Small intestine (tissue), 7 donors: ENCODE data around the gene CABP5. TPM values are rescaled to one million over a fixed set of nuclear protein-coding genes. Genes with fewer than 3 reads are reported as not detected.

Experiments
- DNase-seq, 2 donors: peaks; one replicate each; pipeline versions ENCODE4 v3.0.0 to v3.0.0-alpha.2; 2013
- FAIRE-seq: peaks from 2 replicates; lab custom pipeline; 2012; peaks lifted over from hg19 to GRCh38; lab: Jason Lieb, UNC
- H3K27ac ChIP-seq, 3 donors: one replicate each; pipeline ENCODE4 v1.5.1; 2013; ENCODE audit warnings: low read length in 2 of 3, mild to moderate bottlenecking in 2 of 3, control low read depth in 1 of 3, inconsistent platforms in 1 of 3, low read depth in 1 of 3, moderate library complexity in 1 of 3
- H3K27me3 ChIP-seq, 3 donors: one replicate each; pipeline ENCODE4 v1.6.1; 2013; ENCODE audit warnings: low read length in 3 of 3, inconsistent platforms in 1 of 3; ENCODE audit not compliant: control insufficient read depth in 3 of 3, insufficient read depth in 3 of 3
- H3K36me3 ChIP-seq, 3 donors: one replicate each; pipeline ENCODE4 v1.6.1; 2013; ENCODE audit warnings: low read length in 3 of 3, inconsistent platforms in 1 of 3, low read depth in 1 of 3, mild to moderate bottlenecking in 1 of 3, moderate library complexity in 1 of 3; ENCODE audit not compliant: control insufficient read depth in 3 of 3, insufficient read depth in 2 of 3
- H3K4me1 ChIP-seq, 3 donors: one replicate each; pipeline ENCODE4 v1.6.1; 2013; ENCODE audit warnings: low read length in 2 of 3, inconsistent platforms in 1 of 3, low read depth in 1 of 3, mild to moderate bottlenecking in 1 of 3, moderate library complexity in 1 of 3; ENCODE audit not compliant: control insufficient read depth in 3 of 3, insufficient read depth in 2 of 3
- H3K4me3 ChIP-seq, 3 donors: one replicate each; pipeline ENCODE4 v1.5.1; 2013; ENCODE audit warnings: low read length in 3 of 3, control low read depth in 1 of 3, inconsistent platforms in 1 of 3, low read depth in 1 of 3, mild to moderate bottlenecking in 1 of 3, moderate library complexity in 1 of 3
- H3K9me3 ChIP-seq, 2 donors: one replicate each; pipeline ENCODE4 v1.6.1; 2013; ENCODE audit warnings: low read depth in 1 of 2, low read length in 1 of 2; ENCODE audit not compliant: control insufficient read depth in 2 of 2, insufficient read depth in 1 of 2
- WGBS, 3 donors: extraction: QIAGEN DNeasy Blood & Tissue Kit; methylation state at CpG; one replicate each; pipeline ENCODE4 v1.1.7; 2013; 5-methylcytosine and 5-hydroxymethylcytosine counted together
- polyA plus RNA-seq, 4 donors: library from polyadenylated mRNA; stranded (reverse) in 3 of 4; unstranded in 1 of 4; fragments of 200-250 nt in 3 of 4; fragments of 120-200 nt in 1 of 4; gene quantifications; one replicate each; pipeline versions ENCODE4 v1.2.1 to v1.2.3, GENCODE V29; 2013
- donor health status: healthy with polysubstance abuse.
- donor health status: control.
- donor health status: control.
- donor health status: Bipolar disorder and iron deficiency.
- donor health status: healthy.

CABP5 gene
- polyA plus RNA-seq, 4 donors: not detected

- Histone ChIP-seq H3K9me3 (peaks cover 0 to 5% of the 10 kb centered on the region in 2 donors), H3K27ac (no peak overlapping the region), H3K27me3 (no peaks in the 10 kb centered on the region), H3K36me3 (no peaks in the 10 kb centered on the region), H3K4me1 (no peaks in the 10 kb centered on the region), H3K4me3 (no peak overlapping the region)
- WGBS, 3 donors: 74 to 81% (median 77%) methylated on average over 10 of the region's 10 CpGs
- DNase-seq (no peak), FAIRE-seq (no peak)
Measured at GRCh38 chr19:48051335-48052033, 7.6 kb upstream of the CABP5 start.

- no peaks in the 10 kb centered on the region for H3K4me1 ChIP-seq
- H3K4me3 ChIP-seq: no peak overlapping the region
- DNase-seq: no peak
- peaks cover 0 to 3% of the 10 kb centered on the region in 2 donors for H3K9me3 ChIP-seq
- H3K27ac ChIP-seq: no peak overlapping the region
- 84 to 93% (median 87%) methylated on average over 5 of the region's 5 CpGs for WGBS, 3 donors
- no peaks in the 10 kb centered on the region for H3K36me3 ChIP-seq
- no peak for FAIRE-seq
- peaks cover 0 to 8% (median 0%) of the 10 kb centered on the region in 3 donors for H3K27me3 ChIP-seq
Measured at GRCh38 chr19:48044561-48044960, 682 bp upstream of the CABP5 start.

- no peak for FAIRE-seq
- 33 to 57% (median 46%) methylated on average over 2 of the region's 2 CpGs for WGBS, 3 donors
- H3K4me3 ChIP-seq: no peak overlapping the region
Measured at GRCh38 chr19:48041877-48042580, 1.9 kb downstream of the CABP5 start.

GRCh38 chr19:48036765-48037164 lies 7.1 kb downstream of the CABP5 start:
- WGBS, 3 donors: 75 to 90% (median 88%) methylated on average over 2 of the region's 2 CpGs
- Histone ChIP-seq H3K4me1 (no peaks in the 10 kb centered on the region), H3K4me3 (no peak overlapping the region), H3K36me3 (no peaks in the 10 kb centered on the region), H3K27ac (no peak overlapping the region), H3K9me3 (no peaks in the 10 kb centered on the region), H3K27me3 (peaks cover 0 to 11% (median 0%) of the 10 kb centered on the region in 3 donors)
- no peak for DNase-seq
- FAIRE-seq: no peak

More at GRCh38 chr19:48041877-48042580, 1.9 kb downstream of the CABP5 start:
- H3K4me1 ChIP-seq: no peaks in the 10 kb centered on the region
- no peak overlapping the region for H3K27ac ChIP-seq
- no peak for DNase-seq
- H3K36me3 ChIP-seq: no peaks in the 10 kb centered on the region
- H3K9me3 ChIP-seq: no peaks in the 10 kb centered on the region
- H3K27me3 ChIP-seq: peaks cover 0 to 11% (median 0%) of the 10 kb centered on the region in 3 donors

- H3K4me1 ChIP-seq: no peaks in the 10 kb centered on the region
- no peaks in the 10 kb centered on the region for H3K27me3 ChIP-seq
- no peaks in the 10 kb centered on the region for H3K9me3 ChIP-seq
- WGBS, 3 donors: 72 to 76% (median 72%) methylated on average over 5 of the region's 5 CpGs
- H3K4me3 ChIP-seq: no peak overlapping the region
- H3K27ac ChIP-seq: no peak overlapping the region
- FAIRE-seq (no peak), DNase-seq (no peak)
- no peaks in the 10 kb centered on the region for H3K36me3 ChIP-seq
Measured at GRCh38 chr19:48033604-48034003, 10.3 kb downstream of the CABP5 start.

GRCh38 chr19:48030073-48030472 lies 13.8 kb downstream of the CABP5 start:
- Histone ChIP-seq H3K36me3 (no peaks in the 10 kb centered on the region), H3K9me3 (no peaks in the 10 kb centered on the region), H3K27me3 (peaks cover 0 to 4% (median 3%) of the 10 kb centered on the region in 3 donors), H3K4me3 (no peak overlapping the region), H3K27ac (no peak overlapping the region), H3K4me1 (no peaks in the 10 kb centered on the region)
- DNase-seq (no peak), FAIRE-seq (no peak)
- 68 to 72% (median 72%) methylated on average over 10 of the region's 10 CpGs for WGBS, 3 donors

GRCh38 chr19:48029431-48029830 lies 14.4 kb downstream of the CABP5 start:
- no peaks in the 10 kb centered on the region for H3K9me3 ChIP-seq
- no peak overlapping the region for H3K4me3 ChIP-seq
- H3K27me3 ChIP-seq: peaks cover 0 to 4% (median 3%) of the 10 kb centered on the region in 3 donors
- H3K4me1 ChIP-seq: no peaks in the 10 kb centered on the region
- DNase-seq: no peak
- H3K27ac ChIP-seq: no peak overlapping the region
- no peak for FAIRE-seq
- whole genome bisulfite sequencing, 3 donors: 74 to 80% (median 75%) methylated on average over 7 of the region's 7 CpGs
- H3K36me3 ChIP-seq: no peaks in the 10 kb centered on the region

- no peaks in the 10 kb centered on the region for H3K4me1 ChIP-seq
- FAIRE-seq: no peak
- H3K27ac ChIP-seq: no peak overlapping the region
- H3K27me3 ChIP-seq: peaks cover 0 to 4% (median 3%) of the 10 kb centered on the region in 3 donors
- no peaks in the 10 kb centered on the region for H3K36me3 ChIP-seq
- H3K9me3 ChIP-seq: no peaks in the 10 kb centered on the region
- no peak overlapping the region for H3K4me3 ChIP-seq
- 71 to 80% (median 75%) methylated on average over 3 of the region's 3 CpGs for WGBS, 3 donors
- DNase-seq: no peak
Measured at GRCh38 chr19:48025480-48025879, 18.4 kb downstream of the CABP5 start.
